HepG2 (cell line): Measurements from ENCODE around the gene SURF6. TPM values are rescaled to one million over a fixed set of nuclear protein-coding genes. Genes with fewer than 3 reads are reported as not detected.

Source experiments
- MTA1 ChIP-seq: sonication (generic); formaldehyde crosslinking; IDR thresholded peaks from 2 replicates; pipeline ENCODE4 v1.4.0; 2020; ENCODE audit warnings: missing genetic modification reagents, mild to moderate bottlenecking, borderline replicate concordance
- MTF2 ChIP-seq: sonication (generic); formaldehyde crosslinking; IDR thresholded peaks from 2 replicates; pipeline ENCODE4 v1.5.0; 2020; ENCODE audit warnings: missing genetic modification reagents, borderline replicate concordance
- NR1H2 ChIP-seq: sonication (generic); formaldehyde crosslinking; IDR thresholded peaks from 2 replicates; pipeline ENCODE4 v1.8.1; 2022; ENCODE audit warnings: low read depth, missing genetic modification reagents, borderline replicate concordance
- SRSF9 ChIP-seq: fragments of 200-400 bp; formaldehyde crosslinking; IDR thresholded peaks from 2 replicates; pipeline ENCODE4 v1.6.1; 2018; ENCODE audit warnings: borderline replicate concordance, mild to moderate bottlenecking, low read depth, low read length; ENCODE audit not compliant: insufficient read depth, poor library complexity, severe bottlenecking
- SRY ChIP-seq: sonication (generic); formaldehyde crosslinking; IDR thresholded peaks from 2 replicates; pipeline ENCODE4 v1.8.0; 2022; ENCODE audit warnings: mild to moderate bottlenecking, missing genetic modification reagents
- TCF12 ChIP-seq, 2 experiments: fragments of 450-650 bp in 1 of 2; sonication (generic) in 1 of 2; formaldehyde crosslinking in 1 of 2; IDR thresholded peaks; 2 replicates each; pipeline versions ENCODE4 v1.6.1 to v1.8.0; 2017 to 2022; ENCODE audit warnings: antibody characterized with exemption in 1 of 2, mild to moderate bottlenecking in 1 of 2, missing genetic modification reagents in 1 of 2, moderate library complexity in 1 of 2
- ZMYM4 ChIP-seq: sonication (generic); formaldehyde crosslinking; IDR thresholded peaks from 2 replicates; pipeline ENCODE4 v1.8.1; 2023; ENCODE audit warnings: mild to moderate bottlenecking, missing genetic modification reagents
- ZNF318 ChIP-seq: sonication (generic); formaldehyde crosslinking; IDR thresholded peaks from 2 replicates; pipeline ENCODE4 v1.4.0; 2020; ENCODE audit warnings: mild to moderate bottlenecking, missing genetic modification reagents
- ZNF512B ChIP-seq: sonication (generic); formaldehyde crosslinking; IDR thresholded peaks from 2 replicates; pipeline ENCODE4 v1.5.1; 2020; ENCODE audit warnings: missing genetic modification reagents, mild to moderate bottlenecking, borderline replicate concordance
- ZNF580 ChIP-seq: IDR thresholded peaks from 2 replicates; pipeline ENCODE4 v1.6.1; 2016; ENCODE audit warnings: low read depth, borderline replicate concordance
- ZNF616 ChIP-seq: sonication (generic); formaldehyde crosslinking; IDR thresholded peaks from 2 replicates; pipeline ENCODE4 v1.5.0; 2020; ENCODE audit warnings: low read depth, mild to moderate bottlenecking, missing genetic modification reagents
- ZNF75D ChIP-seq: sonication (generic); formaldehyde crosslinking; IDR thresholded peaks from 2 replicates; pipeline ENCODE4 v1.8.1; 2023; ENCODE audit warnings: missing genetic modification reagents, mild to moderate bottlenecking, borderline replicate concordance
- polyA plus RNA-seq, 8 experiments: library from polyadenylated mRNA; depleted of rRNA in 3 of 8; stranded (reverse) in 7 of 8; unstranded in 1 of 8; fragments of >200 nt; fragmentation: Illumina TruSeq in 4 of 8; extraction: Trizol in 4 of 8; gene quantifications; 2 replicates each; pipeline versions ENCODE4 v1.2.1 to v1.2.3, GENCODE V29; 2011 to 2016; ENCODE audit warnings: low read depth in 4 of 8, missing spikeins in 1 of 8, mixed read lengths in 1 of 8; ENCODE audit not compliant: insufficient read depth in 1 of 8
- total RNA-seq, 5 experiments: library from RNA; depleted of rRNA; stranded (reverse); fragments of >200 nt; fragmentation: Illumina TruSeq; extraction: Trizol; gene quantifications; 2 replicates each; pipeline ENCODE4 v1.2.3, GENCODE V29; 2016; ENCODE audit warnings: low read depth in 1 of 5
- TF ChIP-seq, protein P1 (sequence below): sonication (generic); formaldehyde crosslinking; IDR thresholded peaks from 2 replicates; pipeline ENCODE4 v1.5.0; 2020; ENCODE audit warnings: mild to moderate bottlenecking, missing genetic modification reagents

Gene SURF6
- total and polyA plus RNA-seq, 2 of the 13 experiments (the other 11 are each of a cell fraction or from before 2014, with no cell fraction given) = 5.9 to 14.7 TPM

GRCh38 chr9:133347985-133348717 lies 12.2 kb upstream of the SURF6 start, which contains the start of the genes MED22 and RPL7A (continued):
- TF ChIP-seq TCF12 (IDR thresholded peaks at IDR 0.05) (no peak), TCF12 (CRISPR knock-in tag; IDR thresholded peaks at IDR 0.05) (0 out of 2 replicates have a peak, but pooled peaks have one; percentile 58), ZNF580 (CRISPR knock-in tag) (peak; percentile 71; the same call in 1 of the 2 replicates), ZMYM4 (peak; percentile 50; the same call in 1 of the 2 replicates), SRSF9 (no peak), MTF2 (CRISPR knock-in tag) (no peak), SRY (no peak; the same call in none of the 2 replicates), MTA1 (CRISPR knock-in tag) (no peak), NR1H2 (CRISPR knock-in tag) (0 out of 2 replicates have a peak, but pooled peaks have one; percentile 25), ZNF616 (no peak), ZNF512B (CRISPR knock-in tag) (no peak; the same call in 1 of the 2 replicates), ZNF75D (CRISPR knock-in tag) (no peak), ZNF318 (CRISPR knock-in tag) (0 out of 2 replicates have a peak, but pooled peaks have one; percentile 58)
- TF ChIP-seq, protein P1, sequence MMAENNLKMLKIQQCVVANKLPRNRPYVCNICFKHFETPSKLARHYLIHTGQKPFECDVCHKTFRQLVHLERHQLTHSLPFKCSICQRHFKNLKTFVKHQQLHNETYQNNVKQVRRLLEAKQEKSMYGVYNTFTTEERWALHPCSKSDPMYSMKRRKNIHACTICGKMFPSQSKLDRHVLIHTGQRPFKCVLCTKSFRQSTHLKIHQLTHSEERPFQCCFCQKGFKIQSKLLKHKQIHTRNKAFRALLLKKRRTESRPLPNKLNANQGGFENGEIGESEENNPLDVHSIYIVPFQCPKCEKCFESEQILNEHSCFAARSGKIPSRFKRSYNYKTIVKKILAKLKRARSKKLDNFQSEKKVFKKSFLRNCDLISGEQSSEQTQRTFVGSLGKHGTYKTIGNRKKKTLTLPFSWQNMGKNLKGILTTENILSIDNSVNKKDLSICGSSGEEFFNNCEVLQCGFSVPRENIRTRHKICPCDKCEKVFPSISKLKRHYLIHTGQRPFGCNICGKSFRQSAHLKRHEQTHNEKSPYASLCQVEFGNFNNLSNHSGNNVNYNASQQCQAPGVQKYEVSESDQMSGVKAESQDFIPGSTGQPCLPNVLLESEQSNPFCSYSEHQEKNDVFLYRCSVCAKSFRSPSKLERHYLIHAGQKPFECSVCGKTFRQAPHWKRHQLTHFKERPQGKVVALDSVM (CRISPR knock-in tag) = no peak
